ENCODE results near the gene RIPPLY2. TPM values are rescaled to one million over a fixed set of nuclear protein-coding genes. Genes with fewer than 3 reads are reported as not detected.

The RIPPLY2 gene
- polyA plus RNA-seq, 1 of the 3 experiments (the other 2 are of a cell fraction) = 0.33 TPM

- TF ChIP-seq POLR2AphosphoS5 (IDR thresholded peaks at IDR 0.05; ENCODE audit: low read depth, low read length) = no peak
- no peak for TF ChIP-seq TEAD4 (IDR thresholded peaks at IDR 0.05; ENCODE audit: borderline replicate concordance, insufficient read depth)
- no peak for TF ChIP-seq MEF2A (IDR thresholded peaks at IDR 0.05; ENCODE audit: borderline replicate concordance, low read depth)
- no peak for TF ChIP-seq RXRA (IDR thresholded peaks at IDR 0.05; ENCODE audit: borderline replicate concordance, low read depth)
- TF ChIP-seq, protein P1, sequence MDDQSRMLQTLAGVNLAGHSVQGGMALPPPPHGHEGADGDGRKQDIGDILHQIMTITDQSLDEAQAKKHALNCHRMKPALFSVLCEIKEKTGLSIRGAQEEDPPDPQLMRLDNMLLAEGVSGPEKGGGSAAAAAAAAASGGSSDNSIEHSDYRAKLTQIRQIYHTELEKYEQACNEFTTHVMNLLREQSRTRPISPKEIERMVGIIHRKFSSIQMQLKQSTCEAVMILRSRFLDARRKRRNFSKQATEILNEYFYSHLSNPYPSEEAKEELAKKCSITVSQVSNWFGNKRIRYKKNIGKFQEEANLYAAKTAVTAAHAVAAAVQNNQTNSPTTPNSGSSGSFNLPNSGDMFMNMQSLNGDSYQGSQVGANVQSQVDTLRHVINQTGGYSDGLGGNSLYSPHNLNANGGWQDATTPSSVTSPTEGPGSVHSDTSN (IDR thresholded peaks at IDR 0.05) = no peak
- TF ChIP-seq IRF3 (IDR thresholded peaks at IDR 0.05; ENCODE audit: low read depth, low read length) = no peak
- TF ChIP-seq RAD21 (IDR thresholded peaks at IDR 0.05; ENCODE audit: low read length) = no peak
- TF ChIP-seq RCOR1 (IDR thresholded peaks at IDR 0.05; ENCODE audit: low read length) = no peak
- TF ChIP-seq, protein P2, sequence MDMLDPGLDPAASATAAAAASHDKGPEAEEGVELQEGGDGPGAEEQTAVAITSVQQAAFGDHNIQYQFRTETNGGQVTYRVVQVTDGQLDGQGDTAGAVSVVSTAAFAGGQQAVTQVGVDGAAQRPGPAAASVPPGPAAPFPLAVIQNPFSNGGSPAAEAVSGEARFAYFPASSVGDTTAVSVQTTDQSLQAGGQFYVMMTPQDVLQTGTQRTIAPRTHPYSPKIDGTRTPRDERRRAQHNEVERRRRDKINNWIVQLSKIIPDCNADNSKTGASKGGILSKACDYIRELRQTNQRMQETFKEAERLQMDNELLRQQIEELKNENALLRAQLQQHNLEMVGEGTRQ (IDR thresholded peaks at IDR 0.05; ENCODE audit: borderline replicate concordance, low read depth, low read length) = no peak
- TF ChIP-seq FOXJ3 (CRISPR knock-in tag; IDR thresholded peaks at IDR 0.05) = no peak
- no peak for TF ChIP-seq SMC3 (IDR thresholded peaks at IDR 0.05; ENCODE audit: low read depth, low read length)
- no peak for TF ChIP-seq FOXM1 (IDR thresholded peaks at IDR 0.05; ENCODE audit: low read depth)
- TF ChIP-seq CHD2 (IDR thresholded peaks at IDR 0.05; ENCODE audit: low read length, partially characterized antibody) = no peak
- no peak for TF ChIP-seq FOSL2 (IDR thresholded peaks at IDR 0.05; ENCODE audit: borderline replicate concordance, low read depth)
- no peak for TF ChIP-seq JUND (IDR thresholded peaks at IDR 0.05)
- H3F3A ChIP-seq (replicated peaks; ENCODE audit: insufficient read depth) = no peaks in the 10 kb centered on the region
- H3K9me3 ChIP-seq = no peaks in the 10 kb centered on the region
- no peaks in the 10 kb centered on the region for H4K20me1 ChIP-seq (ENCODE audit: insufficient read depth)
- H3K27ac ChIP-seq (ENCODE audit: low read depth in 2 of 2, low read length in 1 of 2) = no peak overlapping the region
- DNase-seq = no peak
- H3K4me1 ChIP-seq (ENCODE audit: control insufficient read depth in 1 of 2, insufficient read depth in 2 of 2, low read depth in 1 of 2, low read length in 1 of 2) = no peaks in the 10 kb centered on the region; a peak in 2 of 4 replicates
- H3K27me3 ChIP-seq (ENCODE audit: insufficient read depth) = no peaks in the 10 kb centered on the region
- no peaks in the 10 kb centered on the region for H3K9me2 ChIP-seq
- H3K4me2 ChIP-seq = no peak overlapping the region
- no peaks in the 10 kb centered on the region for H3K79me2 ChIP-seq (ENCODE audit: insufficient read depth)
- no peaks in the 10 kb centered on the region for H3K36me3 ChIP-seq (replicated peaks in 1 of 2; ENCODE audit: control insufficient read depth in 1 of 2, insufficient read depth in 2 of 2, low read length in 1 of 2)
- no peak overlapping the region for H2AFZ ChIP-seq (ENCODE audit: low read depth)
- no peak overlapping the region for H3K4me3 ChIP-seq (ENCODE audit: low read depth in 2 of 2, low read length in 1 of 2)
- CTCF ChIA-PET = no interaction called here
- POLR2A ChIA-PET = no interaction called here
- H3K9ac ChIP-seq = no peak overlapping the region
- WGBS (ENCODE audit: low lambda C conversion rate) = 26% methylated on average over 3 of the region's 3 CpGs
These were observed 30.5 kb upstream of the RIPPLY2 start for GRCh38 chr6:83822629-83823169.

DNA sequence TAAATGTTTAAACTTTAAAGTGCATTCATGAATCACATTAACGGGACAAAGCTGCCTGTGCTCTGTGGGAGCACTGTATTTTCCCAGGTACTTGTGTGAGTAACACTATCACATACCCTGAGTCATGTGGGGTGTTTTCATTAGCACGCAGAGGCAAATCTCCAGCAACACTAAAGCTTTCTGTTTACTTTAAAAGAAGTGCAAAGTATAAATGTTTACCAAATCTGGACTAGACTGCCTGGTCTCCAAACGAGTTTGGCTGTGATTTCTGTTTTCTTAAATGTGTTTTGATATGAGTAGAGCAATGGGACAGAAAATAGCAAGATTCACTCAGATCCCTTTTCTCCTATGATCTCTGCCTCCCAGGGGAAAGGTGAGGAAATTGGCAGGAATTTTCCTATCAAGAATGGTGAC, 28.8 kb upstream of the RIPPLY2 start:
- no peak for DNase-seq
- H3K4me2 ChIP-seq = no peak overlapping the region
- H3K9me2 ChIP-seq = no peaks in the 10 kb centered on the region
- no peak overlapping the region for H3K27ac ChIP-seq (ENCODE audit: low read depth in 2 of 2, low read length in 1 of 2)
- ChIA-PET POLR2A (no interaction called here), CTCF (interaction anchor here (1.0 kb wide), 1 partner anchor 219 kb away, joined by 3 read pairs; no protein-coding TSS in a partner anchor)
- H3K4me1 ChIP-seq (ENCODE audit: control insufficient read depth in 1 of 2, insufficient read depth in 2 of 2, low read depth in 1 of 2, low read length in 1 of 2) = no peaks in the 10 kb centered on the region; a peak in 2 of 4 replicates
- no peaks in the 10 kb centered on the region for H3K27me3 ChIP-seq (ENCODE audit: insufficient read depth)
- H3K79me2 ChIP-seq (ENCODE audit: insufficient read depth) = no peaks in the 10 kb centered on the region
- WGBS (ENCODE audit: low lambda C conversion rate) = 20% methylated on average over 3 of the region's 3 CpGs
- H3K4me3 ChIP-seq (ENCODE audit: low read depth in 2 of 2, low read length in 1 of 2) = no peak overlapping the region
- H4K20me1 ChIP-seq (ENCODE audit: insufficient read depth) = no peaks in the 10 kb centered on the region
- H3K9me3 ChIP-seq = no peaks in the 10 kb centered on the region
- H2AFZ ChIP-seq (ENCODE audit: low read depth) = no peak overlapping the region
- no peaks in the 10 kb centered on the region for H3F3A ChIP-seq (replicated peaks; ENCODE audit: insufficient read depth)
- H3K36me3 ChIP-seq (replicated peaks in 1 of 2; ENCODE audit: control insufficient read depth in 1 of 2, insufficient read depth in 2 of 2, low read length in 1 of 2) = no peaks in the 10 kb centered on the region
- no peak overlapping the region for H3K9ac ChIP-seq
- TF ChIP-seq MAX (IDR thresholded peaks at IDR 0.05; ENCODE audit: low read depth) (no peak), MEF2A (IDR thresholded peaks at IDR 0.05; ENCODE audit: borderline replicate concordance, low read depth) (no peak), RXRA (IDR thresholded peaks at IDR 0.05; ENCODE audit: borderline replicate concordance, low read depth) (no peak), IRF3 (IDR thresholded peaks at IDR 0.05; ENCODE audit: low read depth, low read length) (no peak), FOSL2 (IDR thresholded peaks at IDR 0.05; ENCODE audit: borderline replicate concordance, low read depth) (no peak), RFX5 (IDR thresholded peaks at IDR 0.05; ENCODE audit: low read length) (no peak), GABPA (IDR thresholded peaks at IDR 0.05; ENCODE audit: low read depth) (no peak), ELF1 (IDR thresholded peaks at IDR 0.05) (no peak), NRF1 (IDR thresholded peaks at IDR 0.05; ENCODE audit: low read depth, low read length) (no peak)
- TF ChIP-seq, protein P3, sequence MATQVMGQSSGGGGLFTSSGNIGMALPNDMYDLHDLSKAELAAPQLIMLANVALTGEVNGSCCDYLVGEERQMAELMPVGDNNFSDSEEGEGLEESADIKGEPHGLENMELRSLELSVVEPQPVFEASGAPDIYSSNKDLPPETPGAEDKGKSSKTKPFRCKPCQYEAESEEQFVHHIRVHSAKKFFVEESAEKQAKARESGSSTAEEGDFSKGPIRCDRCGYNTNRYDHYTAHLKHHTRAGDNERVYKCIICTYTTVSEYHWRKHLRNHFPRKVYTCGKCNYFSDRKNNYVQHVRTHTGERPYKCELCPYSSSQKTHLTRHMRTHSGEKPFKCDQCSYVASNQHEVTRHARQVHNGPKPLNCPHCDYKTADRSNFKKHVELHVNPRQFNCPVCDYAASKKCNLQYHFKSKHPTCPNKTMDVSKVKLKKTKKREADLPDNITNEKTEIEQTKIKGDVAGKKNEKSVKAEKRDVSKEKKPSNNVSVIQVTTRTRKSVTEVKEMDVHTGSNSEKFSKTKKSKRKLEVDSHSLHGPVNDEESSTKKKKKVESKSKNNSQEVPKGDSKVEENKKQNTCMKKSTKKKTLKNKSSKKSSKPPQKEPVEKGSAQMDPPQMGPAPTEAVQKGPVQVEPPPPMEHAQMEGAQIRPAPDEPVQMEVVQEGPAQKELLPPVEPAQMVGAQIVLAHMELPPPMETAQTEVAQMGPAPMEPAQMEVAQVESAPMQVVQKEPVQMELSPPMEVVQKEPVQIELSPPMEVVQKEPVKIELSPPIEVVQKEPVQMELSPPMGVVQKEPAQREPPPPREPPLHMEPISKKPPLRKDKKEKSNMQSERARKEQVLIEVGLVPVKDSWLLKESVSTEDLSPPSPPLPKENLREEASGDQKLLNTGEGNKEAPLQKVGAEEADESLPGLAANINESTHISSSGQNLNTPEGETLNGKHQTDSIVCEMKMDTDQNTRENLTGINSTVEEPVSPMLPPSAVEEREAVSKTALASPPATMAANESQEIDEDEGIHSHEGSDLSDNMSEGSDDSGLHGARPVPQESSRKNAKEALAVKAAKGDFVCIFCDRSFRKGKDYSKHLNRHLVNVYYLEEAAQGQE (IDR thresholded peaks at IDR 0.05; ENCODE audit: low read depth, low read length) = no peak
